HPDE6-E6E7 (cell line): ENCODE results near the gene PRR20G.

Experiments used
- DNase-seq: peaks from one replicate; pipeline ENCODE4 v3.0.0; 2011; ENCODE audit warnings: missing footprints; ENCODE audit errors: extremely low spot score

The PRR20G gene

GRCh38 chr3:127263586-127264231 lies 24.1 kb downstream of the PRR20G start:
- no peak for DNase-seq

DNA sequence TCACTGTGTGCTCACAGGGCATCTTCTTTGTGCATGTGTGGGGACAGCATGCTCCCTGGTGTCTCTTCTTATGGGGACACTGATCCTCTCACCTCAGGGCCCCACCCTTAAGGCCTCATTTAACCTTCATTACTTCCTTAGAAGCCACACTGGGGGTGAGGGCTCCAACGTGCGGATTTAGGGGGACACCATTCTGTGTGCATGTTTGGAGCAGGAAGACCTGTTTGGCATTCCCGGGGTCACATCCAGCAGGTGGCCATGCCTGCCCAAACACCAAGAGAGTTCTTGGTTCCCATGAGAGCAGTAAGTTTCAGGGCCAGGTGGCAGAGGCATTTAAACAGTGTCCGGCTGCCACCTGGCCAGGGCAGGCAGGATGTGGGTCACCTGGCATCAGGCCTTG lies 24.8 kb downstream of the PRR20G start:
- DNase-seq = no peak

DNA sequence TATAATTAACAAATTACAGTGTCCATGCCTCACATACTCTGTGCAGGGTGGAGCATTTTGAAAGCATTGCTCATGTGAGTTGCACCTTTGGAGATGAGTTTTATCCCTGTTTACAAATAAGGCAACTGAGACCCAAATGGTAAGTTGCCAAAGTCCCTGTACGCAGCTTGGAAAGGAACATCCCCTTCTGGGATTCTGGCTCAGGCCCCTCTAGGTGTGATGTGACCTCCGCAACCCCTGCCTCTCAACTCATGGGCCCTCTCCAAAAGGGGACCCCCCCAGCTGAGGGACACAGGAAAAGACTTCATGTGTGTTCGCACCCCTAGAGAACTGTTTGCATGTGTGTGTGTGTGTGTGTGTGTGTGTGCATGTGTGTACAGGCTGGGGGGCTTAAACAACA lies 25.3 kb downstream of the PRR20G start:
- DNase-seq = no peak

- no peak for DNase-seq
These were observed 25.9 kb downstream of the PRR20G start for GRCh38 chr3:127261925-127262324.

DNA sequence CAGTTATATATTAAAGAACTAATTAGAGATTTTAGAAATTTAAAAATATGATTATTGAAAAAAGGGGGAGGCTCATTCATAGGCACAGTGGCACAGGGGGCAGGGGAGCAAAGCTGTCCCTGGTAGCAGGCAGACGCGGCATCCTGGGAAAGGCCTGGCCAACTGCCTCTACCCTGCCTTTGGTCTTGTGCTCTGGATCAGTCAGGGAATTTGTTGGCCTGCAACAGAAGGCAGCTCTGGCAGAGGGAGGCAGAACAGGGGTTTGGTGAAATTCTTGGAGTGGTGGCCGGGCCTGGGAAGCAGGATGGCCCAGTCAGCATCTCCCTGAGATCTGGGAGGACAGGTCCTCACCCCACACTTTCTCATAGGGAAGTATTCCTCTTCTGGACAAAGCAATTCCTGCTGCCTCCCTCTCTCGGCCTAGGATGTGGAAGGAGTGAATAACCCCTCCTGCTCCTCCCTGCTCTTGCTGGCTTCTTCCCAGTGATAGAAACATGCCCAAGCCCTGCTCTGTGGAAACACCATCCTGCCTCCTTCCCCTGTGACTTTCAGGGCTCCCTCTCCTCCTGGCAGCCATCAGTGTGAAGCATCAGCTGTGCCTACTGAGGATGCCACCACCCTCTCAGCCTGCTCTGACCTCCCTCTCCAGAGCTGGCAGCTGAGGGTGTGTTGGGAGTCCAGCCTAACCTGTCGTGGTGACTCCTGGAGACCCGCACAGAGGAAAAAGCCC lies 26.9 kb downstream of the PRR20G start:
- DNase-seq = no peak

- DNase-seq = no peak
These were observed 27.4 kb downstream of the PRR20G start for GRCh38 chr3:127260416-127260815.

DNA sequence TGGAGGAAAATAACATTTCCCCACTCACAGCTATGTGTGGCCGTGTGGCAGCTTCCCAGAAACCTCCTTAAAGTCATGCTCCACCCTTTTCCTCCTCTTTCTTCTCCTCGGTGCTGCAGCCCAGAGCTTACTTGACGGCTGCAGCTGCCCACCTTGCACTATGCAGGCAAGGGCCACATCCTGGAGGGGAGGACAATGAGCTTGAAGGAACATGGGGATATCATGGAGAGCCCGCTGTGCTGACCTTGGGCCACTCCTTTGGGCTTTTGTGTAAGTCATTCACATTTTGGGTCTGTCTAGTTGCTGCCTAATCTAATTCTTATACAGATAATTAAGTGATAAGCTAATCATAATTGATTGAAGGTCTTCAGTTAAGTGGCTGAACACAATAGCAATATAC lies 28.0 kb downstream of the PRR20G start:
- no peak for DNase-seq

DNA sequence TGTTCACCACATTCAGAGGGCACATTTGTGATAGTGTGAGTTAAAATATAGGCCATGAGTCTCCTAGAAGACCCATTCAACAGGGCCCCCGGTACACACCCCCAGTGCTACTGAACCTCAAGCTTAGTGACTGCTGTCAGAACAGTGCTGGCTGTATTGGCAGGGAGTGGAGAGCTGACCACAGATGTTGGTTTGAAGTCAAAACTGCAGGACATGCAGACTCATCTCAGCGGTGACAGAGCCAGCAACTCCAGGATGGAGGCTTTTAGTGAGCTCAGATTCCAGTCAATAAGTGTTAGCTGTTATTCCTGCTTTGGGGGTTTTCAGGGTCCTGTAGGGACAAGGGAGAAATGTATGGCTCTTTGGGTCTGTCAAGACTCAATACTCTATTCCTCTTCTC lies 29.1 kb downstream of the PRR20G start:
- DNase-seq = no peak

DNA sequence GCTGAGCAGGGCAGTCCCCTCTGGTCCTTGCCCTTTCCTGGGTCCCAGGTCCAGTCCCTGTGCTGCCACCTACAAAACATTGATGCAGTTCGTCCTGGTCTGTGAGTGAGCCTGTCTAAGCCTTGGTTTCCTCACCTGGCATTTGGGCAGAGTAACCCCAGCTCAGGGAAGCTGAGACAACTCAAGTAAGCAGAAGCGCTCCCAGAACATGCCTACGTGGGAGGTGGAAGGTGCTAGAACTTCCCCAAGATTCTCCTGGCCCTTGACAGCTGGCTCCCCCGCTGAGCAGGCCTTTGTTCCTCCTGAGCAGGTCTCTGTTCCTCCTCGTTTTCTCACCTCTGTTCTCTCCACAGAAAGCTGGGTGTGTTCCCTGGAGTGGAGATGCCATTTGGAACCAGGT lies 30.5 kb downstream of the PRR20G start:
- DNase-seq = no peak

DNA sequence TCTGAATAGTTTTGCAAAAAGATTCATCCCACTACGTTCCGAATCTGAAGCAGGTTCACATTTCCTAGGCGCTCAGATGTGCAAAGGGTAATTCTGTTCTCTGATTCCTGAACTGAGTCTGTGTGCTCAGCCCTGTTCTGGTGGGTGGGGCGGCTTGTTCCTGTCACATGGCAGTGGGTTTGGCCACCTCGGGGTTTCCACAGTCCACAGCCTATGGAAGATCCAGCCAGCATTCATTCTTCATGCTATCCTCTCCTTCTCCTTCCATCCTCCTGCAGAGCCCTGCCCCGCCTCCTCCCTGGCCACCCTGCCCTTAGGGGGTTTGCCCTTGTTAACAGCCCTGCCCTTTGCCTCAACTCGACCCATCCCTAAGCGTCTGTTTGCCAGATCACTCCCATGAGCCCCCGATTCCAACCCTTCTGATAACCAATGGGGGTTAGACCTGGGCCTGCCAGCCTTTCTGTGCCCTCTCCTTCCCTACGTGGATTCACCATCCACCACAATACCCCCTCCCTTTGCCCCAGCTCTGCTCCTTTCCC lies 31.0 kb downstream of the PRR20G start:
- DNase-seq = no peak

- no peak for DNase-seq
These were observed 31.7 kb downstream of the PRR20G start for GRCh38 chr3:127256138-127256537.

GRCh38 chr3:127255516-127255915 lies 32.3 kb downstream of the PRR20G start:
- no peak for DNase-seq

- no peak for DNase-seq
These were observed 33.1 kb downstream of the PRR20G start for GRCh38 chr3:127254730-127255129.

DNA sequence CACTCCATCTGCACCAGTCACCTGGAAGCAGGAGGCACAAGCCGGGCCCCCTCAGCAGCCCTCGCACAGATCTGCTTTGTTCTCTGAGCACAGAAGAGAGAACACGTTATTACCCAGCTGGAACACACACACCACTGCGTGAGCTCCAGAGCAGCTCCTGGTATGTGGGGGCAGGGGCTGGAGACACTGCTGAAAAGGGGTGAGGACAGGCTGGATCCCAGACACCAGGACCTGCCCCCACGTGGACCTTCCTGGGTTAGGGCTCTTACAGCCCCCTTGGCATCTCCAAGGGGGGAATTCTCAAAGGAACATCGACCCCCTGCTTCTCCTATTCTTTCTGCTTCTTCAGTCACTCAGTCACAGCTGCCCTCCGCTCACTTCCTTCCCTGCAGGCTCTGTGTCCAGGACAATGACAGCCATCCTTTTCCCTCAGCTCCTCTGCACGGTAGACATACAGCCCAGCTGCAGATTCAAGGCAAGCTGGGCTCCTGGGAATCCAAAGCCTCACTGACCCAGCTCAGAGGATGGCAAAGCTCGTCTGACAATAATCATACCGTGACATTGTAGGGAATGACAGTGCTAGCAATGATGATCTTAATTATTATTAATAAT lies 33.7 kb downstream of the PRR20G start:
- no peak for DNase-seq

DNA sequence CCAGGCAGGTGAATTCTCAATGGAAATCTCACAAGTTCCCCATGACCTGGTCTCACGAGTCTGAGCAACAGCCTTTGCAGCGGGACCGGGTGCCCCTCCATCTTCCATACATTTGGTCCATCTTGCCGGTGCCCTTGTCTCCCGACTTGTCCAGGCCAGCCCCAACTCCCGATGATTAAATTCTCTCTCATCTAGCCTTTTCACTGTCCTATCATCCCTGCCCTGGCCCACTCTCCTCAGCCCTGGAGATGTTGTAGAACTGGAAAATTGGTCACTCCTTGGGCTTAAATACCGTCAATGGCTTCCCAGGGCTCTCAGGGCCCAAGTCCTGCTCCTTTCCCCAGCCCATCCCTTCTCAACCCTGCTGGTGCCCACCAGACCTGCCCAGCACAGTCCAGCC lies 34.4 kb downstream of the PRR20G start:
- no peak for DNase-seq

GRCh38 chr3:127252446-127252845 lies 35.4 kb downstream of the PRR20G start:
- DNase-seq = no peak

DNA sequence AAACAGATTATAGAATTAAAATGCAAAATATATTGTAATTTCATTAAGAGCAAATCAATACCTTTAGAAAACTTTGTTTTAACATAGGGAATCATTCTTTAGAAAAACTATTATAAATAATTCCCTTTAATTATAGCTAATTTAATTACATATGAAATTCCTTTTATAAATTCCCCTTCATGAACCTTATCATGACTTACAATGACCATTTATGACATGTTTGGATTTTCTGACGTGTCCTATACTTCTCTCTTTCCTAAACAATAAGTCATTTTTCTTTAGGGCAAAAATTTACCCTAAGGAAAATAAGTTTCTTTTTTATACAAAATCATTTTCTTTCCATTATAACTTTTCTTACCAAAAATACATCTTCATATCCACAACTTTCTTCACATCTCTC lies 37.8 kb downstream of the PRR20G start:
- no peak for DNase-seq

- DNase-seq = no peak
These were observed 40.6 kb downstream of the PRR20G start for GRCh38 chr3:127247292-127247691.

- no peak for DNase-seq
These were observed 49.2 kb downstream of the PRR20G start for GRCh38 chr3:127238602-127239001.

DNA sequence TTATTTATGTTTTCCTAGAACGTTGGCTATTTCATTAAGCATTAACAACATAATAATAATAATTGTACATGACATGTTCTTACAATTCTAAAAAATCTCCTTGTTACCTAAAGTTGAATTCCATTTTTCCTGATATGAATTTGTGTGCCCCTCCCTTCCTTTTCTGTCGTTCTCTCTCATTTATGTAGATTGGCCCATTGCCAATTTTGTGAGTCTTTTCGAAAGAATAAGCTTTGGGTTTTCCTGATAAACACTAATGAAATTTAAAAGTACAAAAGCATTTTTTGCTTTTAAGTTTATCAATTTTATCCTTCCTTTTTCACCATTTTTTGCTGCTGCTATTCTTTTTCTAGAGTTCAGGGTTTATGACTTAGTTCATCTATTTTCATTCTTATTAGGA lies 50.0 kb downstream of the PRR20G start:
- no peak for DNase-seq

GRCh38 chr3:127235706-127236105 lies 52.1 kb downstream of the PRR20G start:
- no peak for DNase-seq

DNA sequence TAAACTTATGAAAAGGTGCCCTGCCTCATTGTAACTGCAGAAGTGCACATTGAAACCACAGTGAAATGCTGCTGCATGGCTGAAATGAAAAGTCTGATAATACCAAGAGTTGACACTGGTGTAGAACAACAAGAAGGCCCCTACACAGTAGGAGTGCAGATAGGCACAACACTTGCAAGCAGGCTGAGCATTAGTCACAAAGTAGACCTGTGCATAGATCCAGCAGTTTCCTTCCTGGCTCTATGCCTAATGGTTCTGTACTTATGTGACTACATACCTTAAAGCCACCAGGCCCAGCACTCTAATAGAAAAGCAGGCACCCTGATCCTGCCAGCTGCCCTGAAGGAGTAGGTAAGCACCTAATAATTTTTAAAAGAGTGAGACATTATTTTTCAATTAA lies 53.1 kb downstream of the PRR20G start:
- no peak for DNase-seq
